ENCODE measurements around the gene PSPN.
"Not testable (repeated sequence)": the region's sequence is repeated elsewhere in the genome, so short reads cannot be mapped to it uniquely, and the experiment has no call there.

PSPN gene

GRCh38 chr19:6362351-6362801, 13.4 kb downstream of the PSPN start:
- Histone ChIP-seq H3K79me2 (ENCODE audit: insufficient read depth, low read length) (peaks cover 23% of the 10 kb centered on the region), H3K9ac (ENCODE audit: low read depth, low read length) (peak overlapping the region; percentile 82), H3K4me3 (ENCODE audit: low read depth in 1 of 2, low read length in 2 of 2) (peak overlapping the region; percentile 39 to 70; a peak in 3 of 4 replicates), H3K27ac (ENCODE audit: low read length) (peak overlapping the region; percentile 87), H3K4me1 (ENCODE audit: insufficient read depth, low read length) (peaks cover 28% of the 10 kb centered on the region), H2AFZ (ENCODE audit: low read depth, low read length) (peak overlapping the region; percentile 91; the same call in 1 of the 2 replicates), H3K36me3 (ENCODE audit: insufficient read depth, low read length) (peaks cover 39% of the 10 kb centered on the region), H3K9me3 (ENCODE audit: insufficient read depth, low read length, severe bottlenecking) (no peaks in the 10 kb centered on the region), H4K20me1 (ENCODE audit: insufficient read depth, low read length) (no peaks in the 10 kb centered on the region), H3K4me2 (ENCODE audit: insufficient read depth, low read length) (peak overlapping the region; percentile 76), H3K27me3 (ENCODE audit: insufficient read depth, low read length, poor library complexity) (no peaks in the 10 kb centered on the region)
- TF ChIP-seq CTCF (IDR thresholded peaks at IDR 0.05; ENCODE audit: borderline replicate concordance, extremely low read depth, low read length, poor library complexity, severe bottlenecking): no peak
- no peak for TF ChIP-seq EZH2 (IDR thresholded peaks at IDR 0.05; ENCODE audit: borderline replicate concordance, low read depth, low read length, severe bottlenecking)
- peak; percentile 71 for ATAC-seq (ENCODE audit: insufficient read depth, low read depth)
- DNase-seq: peak; percentile 80

GRCh38 chr19:6362027-6362350, 13.7 kb downstream of the PSPN start:
- Histone ChIP-seq H3K36me3 (ENCODE audit: insufficient read depth, low read length) (peaks cover 35% of the 10 kb centered on the region), H3K27me3 (ENCODE audit: insufficient read depth, low read length, poor library complexity) (no peaks in the 10 kb centered on the region), H3K27ac (ENCODE audit: low read length) (peak overlapping the region; percentile 87), H3K4me3 (ENCODE audit: low read depth in 1 of 2, low read length in 2 of 2) (peak overlapping the region; percentile 39 to 70; a peak in 3 of 4 replicates), H2AFZ (ENCODE audit: low read depth, low read length) (peak overlapping the region; percentile 91), H3K9me3 (ENCODE audit: insufficient read depth, low read length, severe bottlenecking) (no peaks in the 10 kb centered on the region), H3K9ac (ENCODE audit: low read depth, low read length) (peak overlapping the region; percentile 82), H3K4me1 (ENCODE audit: insufficient read depth, low read length) (peaks cover 28% of the 10 kb centered on the region), H3K4me2 (ENCODE audit: insufficient read depth, low read length) (peak overlapping the region; percentile 76), H4K20me1 (ENCODE audit: insufficient read depth, low read length) (no peaks in the 10 kb centered on the region), H3K79me2 (ENCODE audit: insufficient read depth, low read length) (peaks cover 23% of the 10 kb centered on the region)
- DNase-seq (peak; percentile 61), ATAC-seq (ENCODE audit: insufficient read depth, low read depth) (peak; percentile 23; the same call in 2 of the 3 replicates)
- TF ChIP-seq CTCF (IDR thresholded peaks at IDR 0.05; ENCODE audit: borderline replicate concordance, extremely low read depth, low read length, poor library complexity, severe bottlenecking) (no peak), EZH2 (IDR thresholded peaks at IDR 0.05; ENCODE audit: borderline replicate concordance, low read depth, low read length, severe bottlenecking) (no peak)

DNA sequence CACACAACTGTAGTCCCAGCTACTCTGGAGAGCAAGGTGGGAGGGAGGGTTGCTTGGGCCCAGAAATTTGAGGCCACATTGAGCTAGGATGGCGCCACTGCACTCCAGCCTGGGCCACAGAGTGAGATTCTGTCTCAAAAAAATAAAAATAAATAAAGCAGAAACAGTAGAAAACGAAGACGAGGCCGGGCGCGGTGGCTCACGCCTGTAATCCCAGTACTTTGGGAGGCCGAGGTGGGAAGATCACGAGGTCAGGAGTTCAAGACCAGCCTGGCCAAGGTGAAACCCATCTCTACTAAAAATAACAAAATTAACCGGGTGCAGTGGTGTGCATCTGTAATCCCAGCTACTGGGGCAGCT, 14.9 kb downstream of the PSPN start:
- not testable (repeated sequence) for ATAC-seq (ENCODE audit: insufficient read depth, low read depth); H4K20me1 ChIP-seq (ENCODE audit: insufficient read depth, low read length); DNase-seq; H3K27me3 ChIP-seq (ENCODE audit: insufficient read depth, low read length, poor library complexity); H3K9me3 ChIP-seq (ENCODE audit: insufficient read depth, low read length, severe bottlenecking)
- H3K36me3 ChIP-seq (ENCODE audit: insufficient read depth, low read length): peaks cover 24% of the 10 kb centered on the region
- peaks cover 28% of the 10 kb centered on the region for H3K4me1 ChIP-seq (ENCODE audit: insufficient read depth, low read length)
- peak overlapping the region; percentile 91 for H2AFZ ChIP-seq (ENCODE audit: low read depth, low read length)
- H3K9ac ChIP-seq (ENCODE audit: low read depth, low read length): peak overlapping the region; percentile 82
- peak overlapping the region; percentile 76 for H3K4me2 ChIP-seq (ENCODE audit: insufficient read depth, low read length)
- peak overlapping the region; percentile 87 for H3K27ac ChIP-seq (ENCODE audit: low read length)
- peaks cover 23% of the 10 kb centered on the region for H3K79me2 ChIP-seq (ENCODE audit: insufficient read depth, low read length)
- peak overlapping the region; percentile 39 to 70; a peak in 3 of 4 replicates for H3K4me3 ChIP-seq (ENCODE audit: low read depth in 1 of 2, low read length in 2 of 2)

DNA sequence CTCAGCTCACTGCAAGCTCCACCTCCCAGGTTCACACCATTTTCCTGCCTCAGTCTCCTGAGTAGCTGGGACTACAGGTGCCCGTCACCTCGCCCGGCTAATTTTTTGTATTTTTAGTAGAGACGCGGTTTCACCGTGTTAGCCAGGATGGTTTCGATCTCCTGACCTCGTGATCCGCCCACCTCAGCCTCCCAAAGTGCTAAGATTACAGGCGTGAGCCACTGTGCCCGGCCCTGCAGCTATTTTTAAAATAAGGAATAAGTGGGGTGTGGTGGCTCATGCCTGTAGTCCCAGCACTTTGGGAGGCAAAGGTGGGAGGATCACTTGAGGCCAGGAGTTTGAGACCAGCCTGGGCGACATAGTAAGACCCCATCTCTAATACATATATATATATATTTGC, 15.3 kb downstream of the PSPN start:
- not testable (repeated sequence) for ATAC-seq (ENCODE audit: insufficient read depth, low read depth); H3K4me2 ChIP-seq (ENCODE audit: insufficient read depth, low read length)

More for the DNA sequence above, 15.3 kb downstream of the PSPN start:
- peaks cover 23% of the 10 kb centered on the region for H3K79me2 ChIP-seq (ENCODE audit: insufficient read depth, low read length)
- H3K4me1 ChIP-seq (ENCODE audit: insufficient read depth, low read length): peaks cover 28% of the 10 kb centered on the region
- H3K36me3 ChIP-seq (ENCODE audit: insufficient read depth, low read length): peaks cover 20% of the 10 kb centered on the region
- H4K20me1 ChIP-seq (ENCODE audit: insufficient read depth, low read length); H3K27me3 ChIP-seq (ENCODE audit: insufficient read depth, low read length, poor library complexity); H3K27ac ChIP-seq (ENCODE audit: low read length); H3K9ac ChIP-seq (ENCODE audit: low read depth, low read length); H3K4me3 ChIP-seq (ENCODE audit: low read depth in 1 of 2, low read length in 2 of 2); H2AFZ ChIP-seq (ENCODE audit: low read depth, low read length); DNase-seq; H3K9me3 ChIP-seq (ENCODE audit: insufficient read depth, low read length, severe bottlenecking): not testable (repeated sequence)

Measured in DND-41 (cell line).